NCI-H526 (cell line): ENCODE data around the gene SHISA6.

Source experiments
- DNase-seq, 2 experiments: peaks; one replicate each; lab custom pipeline; 2025; lab: John Stamatoyannopoulos, UW

SHISA6 gene

GRCh38 chr17:11539637-11540036 is 298.6 kb downstream of the SHISA6 start:
- no peak for DNase-seq

- no peak for DNase-seq
These were observed 304.0 kb downstream of the SHISA6 start for GRCh38 chr17:11545002-11545401.

- no peak for DNase-seq
These were observed 304.7 kb downstream of the SHISA6 start for GRCh38 chr17:11545696-11546095.

GRCh38 chr17:11547853-11548252 is 306.8 kb downstream of the SHISA6 start:
- no peak for DNase-seq

GRCh38 chr17:11548398-11548797 is 307.4 kb downstream of the SHISA6 start:
- no peak for DNase-seq

GRCh38 chr17:11550431-11550830 is 309.4 kb downstream of the SHISA6 start:
- DNase-seq = no peak

- DNase-seq = no peak
These were observed 310.4 kb downstream of the SHISA6 start for GRCh38 chr17:11551442-11551841.

GRCh38 chr17:11553135-11553534 is 312.1 kb downstream of the SHISA6 start:
- DNase-seq = no peak

GRCh38 chr17:11554042-11554441 is 313.0 kb downstream of the SHISA6 start:
- no peak for DNase-seq

- no peak for DNase-seq
These were observed 313.5 kb downstream of the SHISA6 start for GRCh38 chr17:11554542-11554941.

GRCh38 chr17:11555530-11555929 is 314.5 kb downstream of the SHISA6 start:
- DNase-seq = no peak

GRCh38 chr17:11557727-11558452 is 316.9 kb downstream of the SHISA6 start:
- no peak for DNase-seq

- no peak for DNase-seq
These were observed 317.7 kb downstream of the SHISA6 start for GRCh38 chr17:11558681-11559234.

GRCh38 chr17:11559601-11560000 is 318.6 kb downstream of the SHISA6 start:
- no peak for DNase-seq

- no peak for DNase-seq
These were observed 320.3 kb downstream of the SHISA6 start for GRCh38 chr17:11561281-11561680.

- DNase-seq = no peak
These were observed 320.7 kb downstream of the SHISA6 start for GRCh38 chr17:11561702-11562101.

GRCh38 chr17:11564589-11565380 is 323.8 kb downstream of the SHISA6 start:
- no peak for DNase-seq

GRCh38 chr17:11565591-11565990 is 324.6 kb downstream of the SHISA6 start:
- DNase-seq = no peak

GRCh38 chr17:11578998-11579397 is 338.0 kb downstream of the SHISA6 start:
- no peak for DNase-seq

- no peak for DNase-seq
These were observed 339.7 kb downstream of the SHISA6 start for GRCh38 chr17:11580677-11581076.

GRCh38 chr17:11582217-11582616 is 341.2 kb downstream of the SHISA6 start:
- DNase-seq = no peak

GRCh38 chr17:11583306-11583992 is 342.4 kb downstream of the SHISA6 start:
- DNase-seq = no peak

- DNase-seq = no peak
These were observed 348.7 kb downstream of the SHISA6 start for GRCh38 chr17:11589716-11590115.
